Heart left ventricle (tissue), 16 donors: ENCODE measurements around the gene XYLT2. TPM values are rescaled to one million over a fixed set of nuclear protein-coding genes. Genes with fewer than 3 reads are reported as not detected.

Experiments
- ATAC-seq, 4 donors: fragments of 200-7000 bp; cut with Tn5 transposase; one replicate each; pipeline ENCODE4 v1.9.1; 2020 to 2022; ENCODE audit warnings: moderate library complexity in 4 of 4, mild to moderate bottlenecking in 3 of 4, moderate number of reproducible peaks in 1 of 4
- DNase-seq, 5 donors: peaks; one replicate each; pipeline ENCODE4 v3.0.0-alpha.2; 2020
- H3K27ac ChIP-seq, 12 donors: fragments of 200-600 bp; sonication (generic) in 4 of 12; one replicate each; pipeline versions ENCODE4 v1.5.0 to v1.8.0; 2016 to 2022; ENCODE audit warnings: mild to moderate bottlenecking in 2 of 12
- H3K27me3 ChIP-seq, 9 donors: fragments of 200-600 bp; sonication (generic) in 2 of 9; one replicate each; pipeline versions ENCODE4 v1.5.1 to v1.8.0; 2016 to 2022; ENCODE audit warnings: mild to moderate bottlenecking in 3 of 9
- H3K36me3 ChIP-seq, 9 donors: fragments of 200-600 bp; sonication (generic) in 2 of 9; one replicate each; pipeline versions ENCODE4 v1.5.0 to v1.8.0; 2018 to 2022; ENCODE audit warnings: mild to moderate bottlenecking in 2 of 9
- H3K4me1 ChIP-seq, 12 donors: fragments of 200-600 bp; sonication (generic) in 4 of 12; one replicate each; pipeline versions ENCODE4 v1.5.0 to v1.8.0; 2016 to 2022; ENCODE audit warnings: mild to moderate bottlenecking in 3 of 12
- H3K4me3 ChIP-seq, 12 donors: fragments of 200-600 bp; sonication (generic) in 4 of 12; one replicate each; pipeline versions ENCODE4 v1.5.0 to v1.8.0; 2017 to 2022; ENCODE audit warnings: mild to moderate bottlenecking in 9 of 12, moderate library complexity in 4 of 12
- H3K9me3 ChIP-seq, 12 donors: fragments of 200-600 bp; sonication (generic) in 4 of 12; one replicate each; pipeline versions ENCODE4 v1.5.0 to v1.8.0; 2016 to 2022; ENCODE audit warnings: mild to moderate bottlenecking in 1 of 12
- CTCF ChIP-seq, 12 donors: fragments of 200-600 bp; sonication (generic) in 4 of 12; IDR thresholded peaks; one replicate each; pipeline versions ENCODE4 v1.5.0 to v1.8.0; 2018 to 2022; ENCODE audit warnings: antibody characterized with exemption in 12 of 12, mild to moderate bottlenecking in 5 of 12
- POLR2A ChIP-seq, 2 donors: fragments of 450-650 bp; IDR thresholded peaks; one replicate each; pipeline ENCODE4 v1.6.1; 2017; ENCODE audit warnings: antibody characterized with exemption in 2 of 2, mild to moderate bottlenecking in 2 of 2, moderate library complexity in 2 of 2
- WGBS, 4 donors: extraction: QIAGEN DNeasy Blood & Tissue Kit in 2 of 4; methylation state at CpG; one replicate each; pipeline versions ENCODE4 v1.1.5 to v1.1.7; 2013 to 2018; 5-methylcytosine and 5-hydroxymethylcytosine counted together
- intact Hi-C, 10 donors: fragments of 100-400 bp; cut with DNase I; formaldehyde crosslinking; loops; one replicate each; pipeline versions ENCODE4 v1.11.1 to v1.14.2; 2022
- polyA plus RNA-seq, 2 donors: library from polyadenylated mRNA; stranded (reverse); fragments of 200-250 nt; gene quantifications; one replicate each; pipeline ENCODE4 v1.2.3, GENCODE V29; 2013
- total RNA-seq, 9 donors: library from RNA; depleted of rRNA in 2 of 9; stranded (reverse); fragments of >200 nt in 2 of 9; fragmentation: NEBNext Ultra II Directional in 3 of 9; extraction: Animal tissue kit (Norgen Biotek cat#: 25700) in 3 of 9; gene quantifications; one replicate each; pipeline versions ENCODE4 v1.1.0 to v1.2.4, GENCODE V29; 2016 to 2023
- donor health status: ischemic (EF 13 %, LVEDD 7.1; RV severe dilation, severe dysfunction).
- donor health status: healthy with polysubstance abuse.
- donor health status: DM: no; HTN: yes; CAD: no.
- donor health status: DM: no; HTN: no; CAD: no.
- donor health status: ischemic (EF 25% LVEDD 6.9; RV normal size, moderate dysfunction).
- donor health status: ischemic (EF 25% LVEDD 5.7; RV mildly dilated, moderate dysfunction).
- donor health status: healthy.
- donor health status: DM: yes; HTN: yes; CAD: no.
- donor health status: ischemic (EF 35%, LVEDD 5.7; RV mildly dilated, moderate dysfunction).
- donor health status: nonischemic (EF 11% LVEDD 7.7; RV severe dilation, severe dysfunction).
- donor health status: DM: yes; HTN: yes; CAD: no.
- donor health status: PGD.
- donor health status: ischemic (EF 29% LVEDD 5.4; RV normal size, mild dysfunction).
- donor health status: nonischemic (EF 23%, LVEDD 6.1; RV moderate dilation, normal function).

The XYLT2 gene
- total and polyA plus RNA-seq, 11 donors = 9.5 to 19.2 (median 13.3) TPM

- no peak for TF ChIP-seq CTCF (IDR thresholded peaks at IDR 0.05)
- no peak for TF ChIP-seq POLR2A (IDR thresholded peaks at IDR 0.05)
- ATAC-seq (no peak), DNase-seq (no peak)
- Histone ChIP-seq H3K27me3 (no peaks in the 10 kb centered on the region), H3K4me3 (no peak overlapping the region), H3K36me3 (peaks cover 0 to 13% (median 3%) of the 10 kb centered on the region in 9 donors), H3K4me1 (peaks cover 0 to 22% (median 14%) of the 10 kb centered on the region in 12 donors), H3K9me3 (no peaks in the 10 kb centered on the region), H3K27ac (no peak overlapping the region)
- intact Hi-C loops = loop anchor here in 1 of 10 donors (10.0 kb wide), 1 partner anchor 99 kb away; the partner anchor contains the start of gene RSAD1
- WGBS, 4 donors = 77 to 80% (median 80%) methylated on average over 5 of the region's 5 CpGs
Observed at GRCh38 chr17:50375858-50376538, 30.1 kb downstream of the XYLT2 start.

GRCh38 chr17:50379351-50380132 is 33.6 kb downstream of the XYLT2 start:
- no peak for ATAC-seq

GRCh38 chr17:50380369-50381259 is 34.7 kb downstream of the XYLT2 start:
- no peak for ATAC-seq
- DNase-seq = no peak
- Histone ChIP-seq H3K9me3 (no peaks in the 10 kb centered on the region), H3K36me3 (peaks cover 3 to 59% (median 49%) of the 10 kb centered on the region in 9 donors), H3K4me3 (no peak overlapping the region), H3K27me3 (no peaks in the 10 kb centered on the region), H3K27ac (no peak overlapping the region), H3K4me1 (peaks cover 0 to 6% (median 0%) of the 10 kb centered on the region in 12 donors)
- 87 to 92% (median 91%) methylated on average over 12 to 13 of the region's 13 CpGs for WGBS, 4 donors
- intact Hi-C loops = no loop called here
- TF ChIP-seq POLR2A (IDR thresholded peaks at IDR 0.05) (no peak), CTCF (IDR thresholded peaks at IDR 0.05) (no peak)

More at GRCh38 chr17:50379351-50380132, 33.6 kb downstream of the XYLT2 start:
- TF ChIP-seq POLR2A (IDR thresholded peaks at IDR 0.05) (no peak), CTCF (IDR thresholded peaks at IDR 0.05) (no peak)
- no peak overlapping the region for H3K27ac ChIP-seq
- peaks cover 0 to 6% (median 0%) of the 10 kb centered on the region in 12 donors for H3K4me1 ChIP-seq
- no peak overlapping the region for H3K4me3 ChIP-seq
- no peaks in the 10 kb centered on the region for H3K27me3 ChIP-seq
- H3K36me3 ChIP-seq = peaks cover 3 to 49% (median 38%) of the 10 kb centered on the region in 9 donors
- no peaks in the 10 kb centered on the region for H3K9me3 ChIP-seq
- WGBS, 4 donors = 91 to 93% (median 92%) methylated on average over 6 of the region's 6 CpGs
- intact Hi-C loops = loop anchor here in 1 of 10 donors (10.0 kb wide), 1 partner anchor 95 kb away; the partner anchor contains the start of gene RSAD1
- no peak for DNase-seq
